Activated CD4-positive, alpha-beta T cell treated with anti-CD3 and anti-CD28 coated beads, Interleukin-2, amount 50 U/mL, for 16 hours (primary cell): ENCODE data around the gene SET.

ENCODE experiments used
- DNase-seq: peaks from one replicate; pipeline ENCODE4 v3.0.0-alpha.2; 2020

Gene SET

DNA sequence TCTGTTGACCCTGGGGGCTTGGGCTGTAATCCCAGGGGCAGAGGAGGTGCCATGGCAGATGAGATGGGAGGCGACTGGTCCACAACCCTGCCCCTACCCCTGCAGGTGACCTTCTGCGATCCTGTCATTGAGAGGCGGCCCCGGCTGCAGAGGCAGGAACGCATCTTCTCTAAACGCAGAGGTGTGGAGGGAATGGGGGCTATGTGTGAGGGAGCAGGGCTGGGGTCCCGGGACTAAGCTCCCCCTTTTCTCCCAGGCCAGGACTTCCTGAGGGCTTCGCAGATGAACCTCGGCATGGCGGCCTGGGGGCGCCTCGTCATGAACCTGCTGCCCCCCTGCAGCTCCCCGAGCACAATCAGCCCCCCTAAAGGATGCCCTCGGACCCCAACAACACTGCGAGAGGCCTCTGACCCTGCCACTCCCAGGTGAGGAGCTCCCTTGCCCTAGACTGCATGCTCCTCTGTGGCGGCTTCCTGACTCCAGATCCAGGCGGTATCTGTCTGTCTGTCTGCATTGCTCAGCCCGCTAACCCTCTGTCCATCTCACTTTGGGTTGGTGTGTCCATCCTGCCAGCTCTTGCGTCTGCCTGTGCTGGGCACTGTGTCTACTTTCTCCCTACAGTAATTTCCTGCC is 25.0 kb downstream of the SET start:
- DNase-seq = no peak

DNA sequence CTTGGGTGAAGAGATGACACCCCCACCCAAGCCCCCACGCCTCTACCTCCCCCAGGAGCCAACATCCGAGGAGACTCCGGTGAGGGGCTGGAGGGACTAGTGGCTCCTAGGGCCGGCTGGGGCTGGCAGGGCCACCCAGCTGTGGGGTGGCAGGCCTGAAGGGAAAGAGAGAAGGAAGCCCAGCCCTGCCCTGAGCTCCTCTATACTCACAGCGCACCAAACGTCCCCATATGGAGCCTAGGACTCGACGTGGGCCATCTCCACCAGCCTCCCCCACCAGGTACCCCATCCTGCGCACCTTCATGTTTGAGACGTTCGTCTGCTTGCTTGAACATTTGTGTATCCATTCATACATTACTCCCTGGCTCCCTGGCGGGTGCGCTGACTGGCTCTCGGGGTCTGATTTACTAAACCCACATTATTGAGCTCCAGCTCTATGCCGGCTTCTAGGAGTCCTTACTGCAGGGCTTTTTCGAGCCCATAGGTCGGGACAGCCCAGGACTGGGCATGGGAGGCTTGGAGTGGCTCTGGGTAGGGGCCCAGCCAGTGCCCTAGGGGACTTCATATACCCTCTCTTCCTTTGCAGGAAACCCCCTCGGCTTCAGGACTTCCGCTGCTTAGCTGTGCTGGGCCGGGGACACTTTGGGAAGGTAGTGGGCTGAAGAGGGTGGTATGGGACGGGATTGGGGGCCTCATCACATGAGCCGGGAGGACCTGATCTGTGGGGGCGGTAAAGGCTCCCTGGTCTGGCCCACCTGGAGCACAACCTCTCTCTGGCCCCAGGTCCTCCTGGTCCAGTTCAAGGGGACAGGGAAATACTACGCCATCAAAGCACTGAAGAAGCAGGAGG is 25.8 kb downstream of the SET start:
- no peak for DNase-seq

DNA sequence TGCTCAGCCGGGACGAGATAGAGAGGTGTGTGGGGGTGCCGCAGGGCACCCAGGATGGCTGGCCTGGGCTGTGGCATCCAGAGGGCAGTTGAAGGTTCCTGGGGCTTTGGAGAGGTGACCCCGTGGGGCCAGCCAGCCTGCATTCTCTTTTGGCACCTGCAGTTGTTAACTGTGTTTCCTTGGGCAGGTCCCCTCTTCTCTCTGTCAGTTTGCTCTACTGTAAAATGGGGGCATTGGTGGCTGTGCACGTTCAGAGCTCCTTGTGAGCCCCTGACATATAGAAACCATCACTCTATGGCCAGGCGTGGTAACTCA is 26.4 kb downstream of the SET start:
- no peak for DNase-seq

DNA sequence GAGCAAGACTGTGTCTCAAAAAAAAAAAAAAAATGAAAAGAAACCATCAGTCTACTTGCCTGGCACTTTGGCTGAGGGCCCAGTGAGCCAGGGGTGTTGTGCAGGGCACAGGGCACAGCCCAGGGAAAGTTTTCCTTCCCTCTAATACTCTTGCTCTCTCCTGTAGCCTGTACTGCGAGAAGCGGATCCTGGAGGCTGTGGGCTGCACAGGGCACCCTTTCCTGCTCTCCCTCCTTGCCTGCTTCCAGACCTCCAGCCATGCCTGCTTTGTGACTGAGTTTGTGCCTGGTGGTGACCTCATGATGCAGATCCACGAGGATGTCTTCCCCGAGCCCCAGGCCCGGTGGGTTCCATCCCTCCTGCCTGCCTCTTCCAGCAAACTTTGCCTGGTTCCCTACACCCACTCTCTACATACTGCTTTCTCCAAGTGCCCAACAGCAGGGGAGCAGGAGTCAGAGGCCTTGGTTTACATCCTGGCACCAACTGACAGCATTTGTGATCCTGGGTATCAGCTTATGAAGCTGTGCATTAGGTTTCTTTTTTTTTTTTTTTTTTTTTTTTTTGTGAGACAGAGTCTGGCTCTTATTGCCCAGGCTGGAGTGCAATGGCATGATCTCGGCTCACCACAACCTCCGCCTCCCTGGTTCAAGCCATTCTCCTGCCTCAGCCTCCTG is 27.7 kb downstream of the SET start:
- no peak for DNase-seq

DNA sequence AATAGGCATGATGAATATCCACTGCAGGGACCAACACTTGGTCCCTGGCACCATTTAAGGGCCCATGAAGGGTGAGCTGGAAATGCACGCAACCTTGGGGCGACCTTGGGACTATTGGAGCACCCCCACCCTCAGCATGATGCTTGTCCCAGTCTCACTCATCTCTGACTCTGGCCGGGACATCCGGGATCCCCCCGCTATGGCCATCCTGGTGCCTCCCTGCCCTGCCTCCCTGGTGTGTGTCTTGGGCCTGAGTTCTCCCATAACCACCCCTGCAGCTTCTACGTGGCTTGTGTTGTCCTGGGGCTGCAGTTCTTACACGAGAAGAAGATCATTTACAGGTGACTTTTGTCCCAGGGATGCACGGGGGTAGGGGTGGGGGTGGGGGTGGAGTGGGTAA is 29.0 kb downstream of the SET start:
- no peak for DNase-seq

DNA sequence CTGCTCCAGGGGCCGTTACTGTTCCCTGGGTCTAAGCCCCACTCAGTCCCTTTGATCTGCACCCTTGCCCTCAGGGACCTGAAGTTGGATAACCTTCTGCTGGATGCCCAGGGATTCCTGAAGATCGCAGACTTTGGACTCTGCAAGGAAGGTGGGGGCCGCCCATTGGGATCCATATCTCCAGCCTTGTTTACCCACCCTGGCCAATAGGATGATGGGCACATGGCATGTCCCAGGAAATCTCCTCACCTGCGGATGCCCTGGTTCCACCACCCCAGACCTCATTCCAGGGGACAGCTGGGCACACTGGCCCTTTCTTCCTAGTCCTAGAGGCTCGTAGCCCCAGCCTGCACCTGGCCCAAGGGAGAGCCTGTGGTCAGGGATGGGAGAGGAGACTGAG is 29.5 kb downstream of the SET start:
- no peak for DNase-seq

DNA sequence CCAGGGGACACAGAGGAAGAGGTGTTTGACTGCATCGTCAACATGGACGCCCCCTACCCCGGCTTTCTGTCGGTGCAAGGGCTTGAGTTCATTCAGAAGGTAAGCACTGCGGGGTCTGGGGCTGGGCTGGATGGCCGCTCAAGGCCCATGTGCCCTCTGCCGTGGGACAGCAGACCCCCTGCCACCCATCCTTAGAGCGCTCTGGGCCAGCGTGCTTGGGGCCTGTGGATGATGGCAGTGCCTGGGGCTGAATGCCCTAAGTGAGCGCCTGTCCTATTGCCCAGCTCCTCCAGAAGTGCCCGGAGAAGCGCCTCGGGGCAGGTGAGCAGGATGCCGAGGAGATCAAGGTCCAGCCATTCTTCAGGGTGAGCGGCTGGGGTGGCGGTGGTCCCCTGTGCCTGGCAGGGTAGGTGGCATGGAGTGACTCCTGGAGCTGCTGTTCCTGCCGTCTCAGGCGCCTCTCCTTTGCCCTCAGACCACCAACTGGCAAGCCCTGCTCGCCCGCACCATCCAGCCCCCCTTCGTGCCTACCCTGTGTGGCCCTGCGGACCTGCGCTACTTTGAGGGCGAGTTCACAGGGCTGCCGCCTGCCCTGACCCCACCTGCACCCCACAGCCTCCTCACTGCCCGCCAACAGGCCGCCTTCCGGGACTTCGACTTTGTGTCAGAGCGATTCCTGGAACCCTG is 31.0 kb downstream of the SET start:
- DNase-seq = no peak

DNA sequence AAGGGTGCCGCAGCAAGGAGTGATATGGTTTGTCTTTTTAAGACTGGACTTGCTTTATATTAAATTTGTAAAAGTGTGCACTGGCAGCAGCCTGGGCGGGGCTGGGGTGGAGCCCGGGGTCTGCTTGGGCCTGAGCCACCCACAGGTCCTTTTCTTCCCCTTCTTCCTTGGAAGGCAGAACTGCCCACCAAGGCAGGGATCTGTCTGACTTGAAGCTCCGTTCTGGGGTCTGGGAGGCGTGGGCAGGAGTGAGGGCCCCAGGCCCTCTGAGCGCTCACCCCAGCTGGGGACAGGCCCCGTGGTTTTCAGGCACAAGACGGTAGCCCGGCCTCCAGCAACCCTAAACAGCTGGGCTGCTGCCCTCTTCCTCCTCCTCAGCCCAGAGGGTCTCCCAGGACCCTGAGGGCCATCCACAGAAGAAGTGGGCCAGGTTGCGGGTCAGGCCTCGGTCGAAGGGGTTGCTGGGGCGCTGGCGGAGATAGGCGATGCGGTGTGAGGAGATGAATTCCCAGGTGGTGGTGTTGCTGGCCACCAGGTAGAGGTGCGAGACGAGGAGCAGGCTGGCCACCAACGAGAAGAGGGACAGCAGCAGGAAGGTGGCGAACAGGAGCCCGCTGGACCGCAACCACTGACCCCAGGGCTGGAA is 31.9 kb downstream of the SET start:
- DNase-seq = no peak

DNA sequence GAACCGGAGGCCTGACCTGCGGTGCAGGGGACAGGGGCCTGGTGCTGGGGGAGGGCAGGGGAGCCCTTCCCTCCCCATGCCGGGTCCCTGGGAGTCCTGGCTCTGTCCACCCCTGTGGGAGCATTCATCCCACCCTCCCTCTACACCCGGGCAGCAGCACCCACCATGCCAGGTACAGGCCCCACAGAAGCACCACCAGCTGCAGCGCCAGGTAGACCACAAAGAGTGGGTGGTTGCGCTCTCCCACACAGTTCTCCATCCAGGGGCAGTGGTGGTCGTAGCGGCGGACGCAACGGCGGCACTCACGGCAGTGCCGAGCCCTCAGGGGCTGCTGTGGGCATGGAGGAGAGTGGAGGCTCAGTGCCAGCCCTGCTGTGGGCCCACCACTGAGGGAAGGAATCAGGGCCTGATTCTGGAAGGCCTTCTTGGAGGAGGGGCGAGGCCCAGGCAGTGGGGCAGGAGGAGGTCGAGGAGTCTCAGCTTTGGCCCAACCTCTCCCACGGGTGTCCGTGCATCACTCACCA is 32.5 kb downstream of the SET start:
- no peak for DNase-seq

DNA sequence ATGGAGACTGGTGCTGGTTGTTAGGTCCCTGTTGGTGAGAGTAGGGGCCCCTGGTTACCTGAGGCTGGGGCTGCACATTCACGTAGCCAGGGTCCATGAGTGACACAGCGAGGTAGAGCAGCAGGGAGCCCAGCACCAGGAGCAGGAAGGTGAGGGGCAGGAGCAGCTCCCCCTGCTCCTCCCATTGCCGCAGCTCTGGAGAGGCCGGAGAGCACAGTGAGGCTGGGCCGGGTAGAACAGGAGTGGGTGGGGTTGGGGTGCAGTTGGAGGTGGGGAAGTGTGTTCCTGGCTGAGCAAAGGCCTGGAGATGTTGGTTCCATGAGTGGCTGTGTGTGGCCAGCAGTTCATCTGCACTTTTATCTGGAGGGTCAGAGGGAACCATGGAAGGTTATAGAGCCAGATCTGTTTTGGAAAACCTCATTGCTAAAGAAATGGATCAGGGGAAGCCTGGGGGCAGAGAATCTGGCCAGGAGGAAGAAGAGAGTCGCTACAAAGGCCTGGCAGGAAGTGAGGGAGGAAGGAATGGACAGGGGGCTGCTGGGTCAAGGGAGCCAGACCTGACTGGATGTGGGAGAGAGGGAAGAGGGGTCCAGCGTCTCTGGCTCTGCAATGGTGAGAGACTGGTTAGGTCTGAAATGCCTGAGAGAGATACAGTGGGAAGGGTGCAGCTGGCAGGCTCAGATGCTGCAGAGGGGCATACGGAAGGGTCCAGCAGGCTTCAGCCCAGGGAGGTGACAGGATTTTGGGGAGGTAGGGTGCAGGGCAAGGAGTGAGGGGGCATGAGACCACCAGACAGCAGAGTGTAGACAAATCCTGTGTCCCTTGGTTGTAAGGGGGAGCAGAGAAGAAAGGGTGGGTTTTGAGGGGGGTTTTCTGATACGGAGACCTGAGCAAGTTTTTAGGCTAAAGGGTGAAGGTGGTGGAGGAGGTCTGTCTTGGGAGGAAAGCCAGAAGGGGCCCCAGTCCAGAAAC is 33.6 kb downstream of the SET start:
- DNase-seq = no peak

DNA sequence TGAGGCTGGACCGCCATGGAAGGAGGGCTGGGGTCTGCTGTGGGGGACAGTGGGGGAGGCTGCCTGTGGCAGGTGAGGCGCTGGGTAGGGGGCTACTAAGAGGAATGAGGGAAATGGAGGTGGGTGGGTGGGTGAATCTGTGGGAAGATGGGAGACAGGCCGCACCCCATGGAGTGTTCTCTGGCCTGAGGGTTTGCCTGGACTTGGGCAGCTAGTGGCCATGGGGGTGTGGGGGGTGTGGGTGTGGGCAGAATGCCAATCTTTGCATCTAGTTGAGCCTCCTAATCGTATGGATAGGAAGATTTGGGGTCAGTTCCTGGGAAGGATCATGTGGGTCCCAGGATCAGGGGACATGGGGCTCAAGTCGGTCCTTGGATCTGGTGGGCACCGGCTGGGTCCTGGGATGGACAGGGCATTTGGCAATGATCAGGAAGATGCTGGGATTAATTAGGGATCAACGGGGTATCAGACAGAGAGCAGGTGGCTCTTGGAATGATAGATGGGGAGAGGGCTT is 34.4 kb downstream of the SET start:
- no peak for DNase-seq

DNA sequence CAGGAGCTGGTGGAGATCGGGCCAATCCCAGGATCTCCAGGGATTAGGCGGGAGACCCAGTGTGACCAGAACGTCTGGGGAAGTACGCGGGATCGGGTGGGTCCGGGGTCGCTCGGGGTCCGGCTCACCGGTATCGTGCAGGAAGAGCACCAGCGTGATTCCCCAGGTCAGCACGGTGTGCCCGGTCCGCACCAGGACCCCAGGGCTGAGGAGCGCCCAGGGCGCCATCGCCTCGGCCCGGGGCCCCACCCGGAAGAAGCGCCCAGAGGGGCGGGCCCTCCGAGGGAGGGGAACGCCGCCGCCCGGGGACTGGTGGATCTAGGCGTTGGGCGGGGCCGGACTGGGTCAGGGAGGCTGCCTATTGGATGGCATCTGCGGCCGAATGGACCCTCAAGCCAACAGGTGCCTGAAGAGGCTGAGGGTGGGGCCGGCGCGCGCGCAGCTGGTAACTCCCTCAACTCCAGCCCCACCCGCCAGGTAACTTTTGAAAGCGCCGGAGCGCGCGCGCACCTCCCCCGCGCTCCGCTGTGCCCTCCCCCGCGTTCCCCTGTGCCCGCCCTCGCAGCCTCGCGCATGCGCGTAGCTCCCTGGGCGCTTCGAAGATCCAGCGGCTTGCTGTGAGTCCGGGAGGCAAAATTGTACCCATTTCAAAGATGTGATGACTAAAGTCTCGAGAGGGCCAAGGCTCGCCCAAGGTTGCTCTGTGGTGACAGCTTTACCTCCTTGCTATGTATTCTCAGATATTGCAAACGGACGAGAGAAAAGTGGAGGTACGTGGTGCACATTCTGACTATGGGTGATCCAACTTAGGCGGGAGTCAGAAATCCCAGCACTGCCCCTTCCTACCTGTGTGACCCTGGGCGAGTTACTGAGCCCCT is 35.1 kb downstream of the SET start, which contains the start of gene ZDHHC12:
ZDHHC12 (minus strand) TSS at position 262 of the 878 bp plus-strand sequence; CDS start at position 228, 34 bp downstream.
- DNase-seq = peak; percentile 100

DNA sequence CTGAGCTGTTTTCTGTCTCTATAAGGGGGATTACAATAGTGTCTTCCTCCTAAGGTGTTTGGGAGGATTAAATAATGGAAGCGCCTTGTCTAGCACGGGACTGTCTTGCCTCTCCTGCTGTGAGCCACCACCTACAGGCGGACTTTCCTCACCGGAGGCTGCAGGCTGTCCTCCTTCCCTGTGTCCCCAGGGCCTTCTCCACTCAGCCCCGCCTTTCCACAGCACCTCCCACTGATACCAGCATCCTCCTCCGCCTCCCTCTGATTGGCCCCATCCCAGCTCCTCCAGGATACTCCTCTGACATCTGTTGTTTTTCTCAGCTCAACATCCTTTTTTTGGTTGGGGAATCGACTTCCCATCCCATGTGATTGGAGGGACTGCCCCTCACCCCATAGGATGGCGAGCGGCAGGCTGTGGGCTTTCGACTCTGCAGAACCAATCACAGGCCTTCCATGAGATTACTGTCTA is 35.8 kb downstream of the SET start:
- DNase-seq = peak; percentile 58

DNA sequence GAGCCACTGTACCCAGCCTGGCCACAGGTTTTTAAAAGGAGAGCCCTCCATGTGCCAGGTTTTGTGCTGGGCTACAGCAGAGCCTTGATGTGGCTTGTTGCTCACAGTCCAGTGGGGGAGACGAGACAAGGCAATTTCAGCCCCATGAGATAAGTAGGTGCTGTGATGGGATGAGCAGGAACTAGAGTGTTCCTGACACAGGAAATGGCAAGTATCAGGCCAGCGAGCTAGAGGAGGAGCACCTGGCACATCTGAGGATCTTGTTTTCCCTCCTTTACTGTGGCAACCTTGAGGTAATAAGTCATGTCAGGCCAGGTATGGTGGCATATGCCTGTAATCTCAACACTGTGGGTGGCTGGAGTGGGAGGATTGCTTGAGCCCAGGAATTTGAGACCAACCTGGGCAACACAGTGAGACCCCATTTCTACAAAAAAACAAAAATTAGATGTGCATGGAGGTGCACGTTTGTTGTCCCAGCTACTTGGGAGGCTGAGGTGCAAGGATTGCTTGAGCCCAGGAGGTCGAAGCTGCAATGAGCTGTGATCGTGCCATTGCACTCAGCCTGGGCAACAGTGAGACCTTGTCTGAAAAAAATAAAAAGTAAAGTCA is 38.7 kb downstream of the SET start:
- no peak for DNase-seq

DNA sequence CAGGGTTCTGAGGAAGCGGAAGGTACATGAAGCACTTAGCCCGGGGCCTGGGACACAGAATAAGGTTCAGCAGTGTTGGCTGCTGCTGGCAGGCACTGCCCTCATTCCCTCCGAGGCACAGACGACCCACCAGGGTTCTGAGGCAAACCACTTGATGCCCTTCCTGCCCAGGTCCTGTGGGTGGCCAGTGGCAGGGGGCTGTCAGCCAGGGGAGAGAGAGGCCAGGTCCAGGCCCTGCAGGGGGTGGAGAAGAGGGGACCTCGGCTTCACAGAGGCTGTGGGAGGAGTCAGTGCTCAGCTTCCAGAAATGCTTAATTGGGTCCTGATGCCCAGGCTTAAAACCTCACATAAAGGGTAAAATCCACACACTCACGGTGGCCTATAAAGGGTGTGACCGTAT is 39.3 kb downstream of the SET start:
- DNase-seq = no peak

DNA sequence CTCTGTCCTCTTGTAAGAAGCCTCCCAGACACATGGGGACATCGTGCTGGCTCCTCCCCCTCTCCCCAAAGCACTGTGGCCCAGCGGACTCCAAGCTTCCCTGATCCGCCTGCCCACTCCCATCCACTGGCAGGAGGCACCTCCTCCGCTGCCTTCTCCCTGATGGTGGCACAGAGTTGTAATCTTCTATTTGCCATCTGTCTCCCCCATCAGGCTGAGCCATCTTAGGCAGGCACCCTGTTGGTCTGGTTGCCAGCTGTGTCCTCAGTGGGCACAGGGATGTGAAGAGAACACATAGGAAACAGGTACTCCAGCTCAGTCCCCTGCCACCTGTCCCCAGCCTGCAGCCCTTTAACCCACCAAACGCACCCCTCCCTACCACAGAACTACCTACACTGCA is 40.3 kb downstream of the SET start:
- DNase-seq = no peak

DNA sequence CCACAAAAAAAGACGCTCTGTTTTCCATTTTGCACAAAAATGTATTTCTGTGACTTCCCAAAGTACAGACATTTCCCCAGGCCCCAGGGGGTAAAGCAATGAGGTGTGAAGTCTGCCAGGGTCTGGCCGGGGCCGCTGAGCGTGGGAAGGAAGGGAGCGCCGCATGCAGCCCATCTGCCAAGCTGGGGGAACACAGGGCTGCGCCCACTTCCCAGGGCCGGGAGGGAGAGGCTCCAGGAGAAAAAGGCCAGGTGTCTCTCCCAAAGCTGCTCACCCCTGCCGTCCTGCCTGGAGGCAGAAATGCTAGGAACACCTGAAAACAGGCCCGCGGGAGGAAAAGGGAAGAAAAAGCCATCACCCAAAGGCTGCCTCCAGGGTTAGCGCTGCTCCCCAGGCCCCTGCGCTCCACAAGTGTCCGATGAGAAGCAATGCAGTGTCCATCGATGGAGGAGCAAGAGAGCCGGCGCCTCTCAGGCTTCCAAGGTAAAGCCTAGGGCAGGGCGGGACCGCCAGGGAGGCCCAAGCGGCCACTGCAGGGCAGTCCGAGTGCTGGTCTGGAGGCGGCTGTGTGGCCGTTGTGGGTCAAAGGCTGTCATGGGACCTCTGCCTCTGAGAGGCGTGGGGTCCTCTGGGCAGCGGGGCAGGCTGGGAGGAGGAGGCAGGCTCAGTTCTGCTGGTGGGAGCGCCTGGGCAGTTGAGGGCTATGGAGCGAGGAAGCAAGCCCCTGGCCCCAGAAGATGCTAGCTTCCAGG is 40.9 kb downstream of the SET start:
- DNase-seq = no peak

DNA sequence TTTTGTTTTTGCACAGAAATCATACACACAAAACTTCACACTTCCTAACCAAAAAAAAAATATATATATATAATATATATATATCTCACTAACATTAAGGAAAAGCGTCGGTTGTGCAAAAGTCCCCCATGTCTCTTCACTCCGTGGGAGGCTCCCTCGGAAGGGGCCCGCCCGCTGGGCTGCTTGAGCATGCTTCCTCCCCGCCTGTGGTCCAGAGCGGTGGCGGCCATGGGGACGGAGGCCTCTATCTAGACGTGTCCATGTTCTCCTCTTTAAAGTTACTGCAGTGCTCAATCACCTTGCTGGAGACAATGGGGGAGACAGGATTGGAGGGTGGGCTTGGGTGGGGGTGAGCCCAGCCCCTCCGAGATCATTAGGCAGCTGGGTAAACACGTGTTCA is 42.1 kb downstream of the SET start:
- no peak for DNase-seq

DNA sequence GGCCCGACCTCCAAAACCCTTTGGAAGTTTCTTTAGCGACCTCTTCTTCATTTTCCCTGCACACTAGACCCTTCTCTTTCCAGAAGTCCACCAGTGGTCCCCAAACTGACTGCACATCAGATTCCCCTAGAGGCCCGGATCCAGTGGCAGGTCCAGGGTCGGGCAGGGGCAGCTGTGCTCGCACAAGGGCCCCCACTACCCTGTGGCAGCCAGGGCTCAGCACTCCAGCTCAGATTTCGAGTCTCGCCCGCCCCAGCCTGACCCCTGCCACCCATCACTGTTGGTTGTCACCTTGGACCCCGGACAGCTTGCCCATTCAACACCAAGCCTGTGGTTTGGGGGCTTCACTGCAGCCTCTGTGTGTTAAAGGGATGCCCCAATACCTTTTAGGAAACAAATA is 42.7 kb downstream of the SET start:
- DNase-seq = no peak
